Spleen (tissue), 7 donors: ENCODE data around the gene FAM120AOS.

Experiments
- POLR2A ChIP-seq, 3 donors: fragments of 450-650 bp; IDR thresholded peaks; one replicate each; pipeline ENCODE4 v1.5.1; 2017; ENCODE audit warnings: antibody characterized with exemption in 3 of 3, mild to moderate bottlenecking in 1 of 3
- POLR2AphosphoS5 ChIP-seq, 3 donors: sonication (generic); formaldehyde crosslinking; IDR thresholded peaks; one replicate each; pipeline ENCODE4 v1.5.1; 2017; ENCODE audit warnings: antibody characterized with exemption in 3 of 3
- TF ChIP-seq, protein P1 (sequence below), 11 experiments: fragments of 200-600 bp in 7 of 11; fragments of 450-650 bp in 4 of 11; sonication (generic) in 4 of 11; IDR thresholded peaks in 8 of 11; conservative IDR thresholded peaks in 3 of 11; 1 replicate in 7 of 11; 2 replicates in 4 of 11; pipeline versions ENCODE4 v1.4.0 to v1.8.0; 2016 to 2021; ENCODE audit warnings: antibody characterized with exemption in 11 of 11, inconsistent platforms in 4 of 11, mild to moderate bottlenecking in 1 of 11
- donor health status: DM: no; HTN: no; CAD: no; lungs with moderate emphysema.
- donor health status: DM: no; HTN: no; CAD: no.
- donor health status: DM: no; HTN: no; CAD: no.

- TF ChIP-seq, protein P1, sequence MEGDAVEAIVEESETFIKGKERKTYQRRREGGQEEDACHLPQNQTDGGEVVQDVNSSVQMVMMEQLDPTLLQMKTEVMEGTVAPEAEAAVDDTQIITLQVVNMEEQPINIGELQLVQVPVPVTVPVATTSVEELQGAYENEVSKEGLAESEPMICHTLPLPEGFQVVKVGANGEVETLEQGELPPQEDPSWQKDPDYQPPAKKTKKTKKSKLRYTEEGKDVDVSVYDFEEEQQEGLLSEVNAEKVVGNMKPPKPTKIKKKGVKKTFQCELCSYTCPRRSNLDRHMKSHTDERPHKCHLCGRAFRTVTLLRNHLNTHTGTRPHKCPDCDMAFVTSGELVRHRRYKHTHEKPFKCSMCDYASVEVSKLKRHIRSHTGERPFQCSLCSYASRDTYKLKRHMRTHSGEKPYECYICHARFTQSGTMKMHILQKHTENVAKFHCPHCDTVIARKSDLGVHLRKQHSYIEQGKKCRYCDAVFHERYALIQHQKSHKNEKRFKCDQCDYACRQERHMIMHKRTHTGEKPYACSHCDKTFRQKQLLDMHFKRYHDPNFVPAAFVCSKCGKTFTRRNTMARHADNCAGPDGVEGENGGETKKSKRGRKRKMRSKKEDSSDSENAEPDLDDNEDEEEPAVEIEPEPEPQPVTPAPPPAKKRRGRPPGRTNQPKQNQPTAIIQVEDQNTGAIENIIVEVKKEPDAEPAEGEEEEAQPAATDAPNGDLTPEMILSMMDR (IDR thresholded peaks at IDR 0.05 in 8 of 11, conservative IDR thresholded peaks at IDR 0.05 in 3 of 11): no peak
- no peak for TF ChIP-seq POLR2A (IDR thresholded peaks at IDR 0.05)
- TF ChIP-seq POLR2AphosphoS5 (IDR thresholded peaks at IDR 0.05): no peak
These were observed 21.8 kb downstream of the FAM120AOS start for GRCh38 chr9:93431539-93432105.
